CD4-positive, alpha-beta T cell (primary cell): ENCODE data around the gene CORO7. TPM values are rescaled to one million over a fixed set of nuclear protein-coding genes. Genes with fewer than 3 reads are reported as not detected.

Experiments used
- ATAC-seq: fragments of 200-7000 bp; cut with Tn5 transposase; one replicate; pipeline ENCODE4 v1.10.0; 2022; ENCODE audit warnings: mild to moderate bottlenecking; ENCODE audit not compliant: poor library complexity
- CTCF ChIA-PET: fragments of 350-600 bp; sonication (Branson Sonifier 250); formaldehyde crosslinking; loops from one replicate; lab custom pipeline; 2021; ENCODE audit warnings: antibody characterized with exemption, inconsistent platforms; lab: Charles Lee
- POLR2A ChIA-PET: fragments of 350-600 bp; sonication (Branson Sonifier 250); formaldehyde crosslinking; loops from one replicate; lab custom pipeline; 2021; ENCODE audit warnings: antibody characterized with exemption, inconsistent platforms; lab: Charles Lee
- DNase-seq, 14 experiments: peaks; one replicate each; pipeline ENCODE4 v3.0.0-alpha.2; 2013 to 2020; ENCODE audit warnings: mixed read lengths in 2 of 14
- H3K27ac ChIP-seq, 2 donors: one replicate each; pipeline versions ENCODE4 v1.5.1 to v1.7.0; 2013; ENCODE audit warnings: low read length in 2 of 2, low read depth in 1 of 2, mild to moderate bottlenecking in 1 of 2
- H3K27me3 ChIP-seq, 2 experiments: 1 replicate in 1 of 2; 2 replicates in 1 of 2; pipeline versions ENCODE4 v1.6.1 to v1.7.0; 2013; ENCODE audit warnings: low read length in 2 of 2, control low read depth in 1 of 2, mild to moderate bottlenecking in 1 of 2, moderate library complexity in 1 of 2; ENCODE audit not compliant: insufficient read depth in 2 of 2, control insufficient read depth in 1 of 2
- H3K36me3 ChIP-seq: one replicate; pipeline ENCODE4 v1.6.1; 2013; ENCODE audit warnings: low read length, control low read depth; ENCODE audit not compliant: insufficient read depth
- H3K4me1 ChIP-seq: one replicate; pipeline ENCODE4 v1.6.1; 2013; ENCODE audit warnings: low read length, control low read depth; ENCODE audit not compliant: insufficient read depth
- H3K4me3 ChIP-seq: one replicate; pipeline ENCODE4 v1.5.1; 2013; ENCODE audit warnings: mild to moderate bottlenecking, low read length, moderate library complexity
- H3K9me3 ChIP-seq, 2 experiments: 1 replicate in 1 of 2; 2 replicates in 1 of 2; pipeline versions ENCODE4 v1.6.1 to v1.7.0; 2013; ENCODE audit warnings: low read length in 2 of 2, mild to moderate bottlenecking in 2 of 2, control low read depth in 1 of 2, moderate library complexity in 1 of 2; ENCODE audit not compliant: control insufficient read depth in 1 of 2, insufficient read depth in 1 of 2
- H3K27ac Mint-ChIP-seq: one replicate; pipeline ENCODE4 v1.8.0; 2020; ENCODE audit warnings: mixed read lengths
- H3K27me3 Mint-ChIP-seq: one replicate; pipeline ENCODE4 v1.8.0; 2021; ENCODE audit warnings: mixed read lengths
- H3K36me3 Mint-ChIP-seq: one replicate; pipeline ENCODE4 v1.8.0; 2021; ENCODE audit warnings: low read depth, mixed read lengths
- H3K4me1 Mint-ChIP-seq: one replicate; pipeline ENCODE4 v1.8.0; 2021; ENCODE audit warnings: low read depth, mixed read lengths
- H3K4me3 Mint-ChIP-seq: one replicate; pipeline ENCODE4 v1.8.0; 2020; ENCODE audit warnings: mild to moderate bottlenecking, mixed read lengths
- H3K9me3 Mint-ChIP-seq: one replicate; pipeline ENCODE4 v1.8.0; 2020; ENCODE audit warnings: mixed read lengths
- intact Hi-C, 2 experiments: fragments of 100-400 bp; cut with DNase I in 1 of 2; cut with micrococcal nuclease in 1 of 2; formaldehyde crosslinking; loops; one replicate each; pipeline versions ENCODE4 v1.15.1 to v1.9.0; 2023 to 2025; cut with DNase I, micrococcal nuclease
- total RNA-seq, 174 experiments: library from RNA in 2 of 174; stranded (reverse) in 2 of 174; gene quantifications; one replicate each; pipeline ENCODE4 v1.2.3 and lab custom pipeline; 2021 to 2026
- TF ChIP-seq, protein P1 (sequence below): fragments of 200-600 bp; IDR thresholded peaks from one replicate; pipeline ENCODE4 v1.8.0; 2022; ENCODE audit warnings: antibody characterized with exemption, mild to moderate bottlenecking

CORO7 gene
- total RNA-seq, 2 experiments from 2014 or later, result 801 to 805 TPM

DNA sequence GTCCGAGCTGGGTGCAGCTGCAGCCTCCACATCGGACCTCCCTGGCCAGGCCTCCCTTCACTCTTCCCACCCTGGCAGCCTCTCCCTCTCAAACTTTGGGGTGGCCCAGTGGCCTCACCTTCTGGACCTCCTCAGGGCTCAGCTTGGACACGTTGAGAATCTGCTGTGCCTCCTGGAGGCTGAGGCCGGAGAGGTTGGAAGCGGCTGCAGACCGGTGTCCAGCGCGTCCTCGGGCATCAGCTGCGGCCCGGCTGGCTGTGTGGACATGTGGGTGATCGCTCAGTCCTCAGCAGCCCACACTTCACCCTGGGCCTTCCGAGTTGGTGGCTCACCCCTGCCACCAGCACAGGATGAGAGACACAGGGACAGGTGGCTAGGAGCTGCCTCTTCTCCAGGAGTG is 75.1 kb downstream of the CORO7 start:
- H3K4me3 ChIP-seq, result no peak overlapping the region
- intact Hi-C loops, result no loop called here
- ATAC-seq, result no peak
- no peak overlapping the region for H3K4me3 Mint-ChIP-seq
- DNase-seq, result no peak
- no peaks in the 10 kb centered on the region for H3K9me3 ChIP-seq
- peaks cover 20% of the 10 kb centered on the region for H3K4me1 ChIP-seq
- peaks cover 41% of the 10 kb centered on the region for H3K36me3 ChIP-seq
- no peaks in the 10 kb centered on the region for H3K27me3 ChIP-seq
- TF ChIP-seq, protein P1, sequence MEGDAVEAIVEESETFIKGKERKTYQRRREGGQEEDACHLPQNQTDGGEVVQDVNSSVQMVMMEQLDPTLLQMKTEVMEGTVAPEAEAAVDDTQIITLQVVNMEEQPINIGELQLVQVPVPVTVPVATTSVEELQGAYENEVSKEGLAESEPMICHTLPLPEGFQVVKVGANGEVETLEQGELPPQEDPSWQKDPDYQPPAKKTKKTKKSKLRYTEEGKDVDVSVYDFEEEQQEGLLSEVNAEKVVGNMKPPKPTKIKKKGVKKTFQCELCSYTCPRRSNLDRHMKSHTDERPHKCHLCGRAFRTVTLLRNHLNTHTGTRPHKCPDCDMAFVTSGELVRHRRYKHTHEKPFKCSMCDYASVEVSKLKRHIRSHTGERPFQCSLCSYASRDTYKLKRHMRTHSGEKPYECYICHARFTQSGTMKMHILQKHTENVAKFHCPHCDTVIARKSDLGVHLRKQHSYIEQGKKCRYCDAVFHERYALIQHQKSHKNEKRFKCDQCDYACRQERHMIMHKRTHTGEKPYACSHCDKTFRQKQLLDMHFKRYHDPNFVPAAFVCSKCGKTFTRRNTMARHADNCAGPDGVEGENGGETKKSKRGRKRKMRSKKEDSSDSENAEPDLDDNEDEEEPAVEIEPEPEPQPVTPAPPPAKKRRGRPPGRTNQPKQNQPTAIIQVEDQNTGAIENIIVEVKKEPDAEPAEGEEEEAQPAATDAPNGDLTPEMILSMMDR, result no peak
- peaks cover 14% of the 10 kb centered on the region for H3K36me3 Mint-ChIP-seq
- H3K27me3 Mint-ChIP-seq, result no peaks in the 10 kb centered on the region
- no peaks in the 10 kb centered on the region for H3K9me3 Mint-ChIP-seq
- ChIA-PET POLR2A (interaction anchor here (0.9 kb wide), 1 partner anchor 10 kb away, joined by 3 read pairs; the partner anchor contains the start of gene PAM16), CTCF (no interaction called here)
- no peak overlapping the region for H3K27ac ChIP-seq
- H3K4me1 Mint-ChIP-seq, result peaks cover 8% of the 10 kb centered on the region
- H3K27ac Mint-ChIP-seq, result no peak overlapping the region

DNA sequence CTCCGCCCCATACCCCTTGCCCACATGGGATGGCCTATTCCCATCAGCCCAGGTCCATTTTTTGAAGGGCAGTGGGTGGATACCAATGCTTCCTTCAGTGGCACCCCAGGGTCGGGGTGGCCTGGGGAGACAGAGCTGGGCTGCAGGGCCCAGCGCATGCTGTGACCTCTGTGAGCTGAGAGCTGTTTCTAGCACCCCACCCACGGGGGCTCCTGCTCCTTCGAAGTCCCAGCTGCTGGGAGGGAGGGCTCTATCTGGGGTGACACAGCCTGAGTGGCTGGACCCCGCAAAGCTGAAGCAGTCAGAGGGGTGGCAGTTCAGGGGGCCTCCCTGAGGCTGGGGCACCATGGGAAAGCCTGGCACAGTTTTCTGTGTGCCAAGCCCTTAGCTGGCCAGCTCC is 76.0 kb downstream of the CORO7 start:
- peaks cover 13% of the 10 kb centered on the region for H3K4me1 ChIP-seq
- H3K27ac ChIP-seq, result no peak overlapping the region
- Mint-ChIP-seq H3K4me1 (peaks cover 6% of the 10 kb centered on the region), H3K27me3 (no peaks in the 10 kb centered on the region), H3K36me3 (peaks cover 10% of the 10 kb centered on the region), H3K4me3 (no peak overlapping the region), H3K27ac (no peak overlapping the region), H3K9me3 (no peaks in the 10 kb centered on the region)
- TF ChIP-seq, protein P1, result no peak
- ChIA-PET CTCF (no interaction called here), POLR2A (no interaction called here)
- no peaks in the 10 kb centered on the region for H3K27me3 ChIP-seq
- no peak for ATAC-seq
- H3K9me3 ChIP-seq, result no peaks in the 10 kb centered on the region
- no peak for DNase-seq
- intact Hi-C loops, result no loop called here
- H3K4me3 ChIP-seq, result no peak overlapping the region
- peaks cover 37% of the 10 kb centered on the region for H3K36me3 ChIP-seq

DNA sequence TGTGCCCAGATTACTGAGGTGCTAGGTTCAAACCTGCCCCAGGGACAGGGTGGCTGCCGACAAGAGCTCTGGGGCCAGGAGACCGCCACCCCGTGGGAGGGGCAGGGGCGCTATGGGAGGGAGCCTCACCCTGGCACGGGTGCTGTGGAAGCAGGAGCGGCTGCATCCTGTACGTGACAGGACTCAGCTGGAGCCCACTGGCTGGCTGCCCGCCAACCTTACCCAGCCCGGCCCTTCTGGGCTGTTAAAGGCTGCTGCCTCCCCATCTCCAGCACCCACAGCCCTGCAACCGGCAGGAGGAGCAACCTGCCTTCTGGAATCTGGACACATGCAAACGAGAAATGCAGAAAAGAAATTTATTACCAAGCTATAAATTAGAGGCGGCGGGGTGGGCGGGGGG is 76.5 kb downstream of the CORO7 start:
- ATAC-seq (no peak), DNase-seq (no peak)
- no peak overlapping the region for H3K4me3 Mint-ChIP-seq
- Histone ChIP-seq H3K27me3 (no peaks in the 10 kb centered on the region), H3K4me1 (peaks cover 13% of the 10 kb centered on the region), H3K4me3 (no peak overlapping the region), H3K36me3 (peaks cover 37% of the 10 kb centered on the region), H3K27ac (no peak overlapping the region), H3K9me3 (no peaks in the 10 kb centered on the region)
- peaks cover 3% of the 10 kb centered on the region for H3K4me1 Mint-ChIP-seq
- no peaks in the 10 kb centered on the region for H3K27me3 Mint-ChIP-seq
- ChIA-PET POLR2A (no interaction called here), CTCF (no interaction called here)
- H3K9me3 Mint-ChIP-seq, result no peaks in the 10 kb centered on the region
- no peak overlapping the region for H3K27ac Mint-ChIP-seq
- TF ChIP-seq, protein P1, result no peak
- peaks cover 10% of the 10 kb centered on the region for H3K36me3 Mint-ChIP-seq
- intact Hi-C loops, result no loop called here
